ENCODE data around the gene MLIP.

DNA sequence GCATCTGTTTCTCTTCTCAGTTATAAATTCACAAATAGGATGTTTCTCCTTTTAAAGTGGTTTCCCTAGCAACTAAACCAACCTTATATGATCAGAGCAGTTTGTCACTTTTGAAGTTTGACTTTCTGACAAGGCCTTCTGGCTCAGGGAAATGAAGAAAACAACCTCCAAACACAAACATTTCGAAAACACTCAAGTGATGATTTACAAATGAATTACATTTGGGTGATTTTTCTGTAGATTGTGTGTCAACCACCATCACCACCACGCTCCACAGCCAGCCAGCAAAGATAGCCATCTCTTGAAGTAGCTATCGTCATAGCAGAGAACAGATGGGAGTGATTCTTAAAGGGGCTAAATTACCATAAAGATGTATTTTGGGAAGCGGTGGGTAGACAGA, 16.5 kb upstream of the MLIP start:
- TF ChIP-seq, protein P1, sequence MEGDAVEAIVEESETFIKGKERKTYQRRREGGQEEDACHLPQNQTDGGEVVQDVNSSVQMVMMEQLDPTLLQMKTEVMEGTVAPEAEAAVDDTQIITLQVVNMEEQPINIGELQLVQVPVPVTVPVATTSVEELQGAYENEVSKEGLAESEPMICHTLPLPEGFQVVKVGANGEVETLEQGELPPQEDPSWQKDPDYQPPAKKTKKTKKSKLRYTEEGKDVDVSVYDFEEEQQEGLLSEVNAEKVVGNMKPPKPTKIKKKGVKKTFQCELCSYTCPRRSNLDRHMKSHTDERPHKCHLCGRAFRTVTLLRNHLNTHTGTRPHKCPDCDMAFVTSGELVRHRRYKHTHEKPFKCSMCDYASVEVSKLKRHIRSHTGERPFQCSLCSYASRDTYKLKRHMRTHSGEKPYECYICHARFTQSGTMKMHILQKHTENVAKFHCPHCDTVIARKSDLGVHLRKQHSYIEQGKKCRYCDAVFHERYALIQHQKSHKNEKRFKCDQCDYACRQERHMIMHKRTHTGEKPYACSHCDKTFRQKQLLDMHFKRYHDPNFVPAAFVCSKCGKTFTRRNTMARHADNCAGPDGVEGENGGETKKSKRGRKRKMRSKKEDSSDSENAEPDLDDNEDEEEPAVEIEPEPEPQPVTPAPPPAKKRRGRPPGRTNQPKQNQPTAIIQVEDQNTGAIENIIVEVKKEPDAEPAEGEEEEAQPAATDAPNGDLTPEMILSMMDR (IDR thresholded peaks at IDR 0.05): no peak
- TF ChIP-seq POLR2A (IDR thresholded peaks at IDR 0.05): no peak

Data from body of pancreas (tissue), 4 donors.